Measurements from ENCODE around the gene NT5C3A.
"Not testable (repeated sequence)": the region's sequence is repeated elsewhere in the genome, so short reads cannot be mapped to it uniquely, and the experiment has no call there.

GRCh38 chr7:33003111-33003510 is 59.5 kb downstream of the NT5C3A start:
- not testable (repeated sequence) for TF ChIP-seq CTCF (conservative IDR thresholded peaks at IDR 0.05 in 1 of 2, IDR thresholded peaks at IDR 0.05 in 1 of 2; ENCODE audit: extremely low read depth in 1 of 2, insufficient read depth in 1 of 2, low read depth in 1 of 2, low read length in 2 of 2); EZH2 (IDR thresholded peaks at IDR 0.05; ENCODE audit: borderline replicate concordance, low read length)
